ENCODE measurements around the gene TMEM59L.

Gene TMEM59L

GRCh38 chr19:18607226-18608101, 5.2 kb upstream of the TMEM59L start:
- no peak for DNase-seq (ENCODE audit: low read depth)
- TF ChIP-seq CTCF (conservative IDR thresholded peaks at IDR 0.05; ENCODE audit: low read depth, low read length), result no peak
- H3K4me3 ChIP-seq (ENCODE audit: low read length), result no peak overlapping the region

- no peak overlapping the region for H3K4me3 ChIP-seq (ENCODE audit: low read length)
- TF ChIP-seq CTCF (conservative IDR thresholded peaks at IDR 0.05; ENCODE audit: low read depth, low read length), result no peak
- no peak for DNase-seq (ENCODE audit: low read depth)
Measured at GRCh38 chr19:18608102-18608804, 4.4 kb upstream of the TMEM59L start.

- H3K4me3 ChIP-seq (ENCODE audit: low read length), result no peak overlapping the region
- no peak for TF ChIP-seq CTCF (conservative IDR thresholded peaks at IDR 0.05; ENCODE audit: low read depth, low read length)
- no peak for DNase-seq (ENCODE audit: low read depth)
Measured at GRCh38 chr19:18608805-18609716, 3.6 kb upstream of the TMEM59L start.

GRCh38 chr19:18609717-18610051, 3.0 kb upstream of the TMEM59L start:
- no peak for DNase-seq (ENCODE audit: low read depth)
- H3K4me3 ChIP-seq (ENCODE audit: low read length), result no peak overlapping the region
- no peak for TF ChIP-seq CTCF (conservative IDR thresholded peaks at IDR 0.05; ENCODE audit: low read depth, low read length)

GRCh38 chr19:18610245-18610555, 2.5 kb upstream of the TMEM59L start:
- H3K4me3 ChIP-seq (ENCODE audit: low read length), result no peak overlapping the region
- DNase-seq (ENCODE audit: low read depth), result no peak
- no peak for TF ChIP-seq CTCF (conservative IDR thresholded peaks at IDR 0.05; ENCODE audit: low read depth, low read length)

GRCh38 chr19:18610556-18611326, 1.9 kb upstream of the TMEM59L start:
- H3K4me3 ChIP-seq (ENCODE audit: low read length), result no peak overlapping the region
- DNase-seq (ENCODE audit: low read depth), result no peak
- no peak for TF ChIP-seq CTCF (conservative IDR thresholded peaks at IDR 0.05; ENCODE audit: low read depth, low read length)

Measured in retinal pigment epithelial cell (primary cell).